Caco-2 (cell line): ENCODE data around the gene HNRNPCL4. TPM values are rescaled to one million over a fixed set of nuclear protein-coding genes. Genes with fewer than 3 reads are reported as not detected.
"Not testable (repeated sequence)": the region's sequence is repeated elsewhere in the genome, so short reads cannot be mapped to it uniquely, and the experiment has no call there.

Source experiments
- Bru-seq: library from RNA; stranded (reverse); fragments of 400-500 nt; gene quantifications from one replicate; lab custom pipeline; 2021; lab: Mats Ljungman, UMichigan
- BruChase-seq, 2 experiments: library from RNA; stranded (reverse); fragments of 400-500 nt; gene quantifications; one replicate each; lab custom pipeline; 2021; lab: Mats Ljungman, UMichigan
- BruUV-seq: library from RNA; stranded (reverse); fragments of 400-500 nt; replicated peaks from 2 replicates; lab custom pipeline; 2021; lab: Mats Ljungman, UMichigan
- CTCF ChIA-PET: fragments of 300-600 bp; sonication (Branson Sonifier 250); formaldehyde crosslinking; loops from one replicate; lab custom pipeline; 2022; ENCODE audit warnings: antibody characterized with exemption; lab: Charles Lee
- POLR2A ChIA-PET: fragments of 300-600 bp; sonication (Branson Sonifier 250); formaldehyde crosslinking; loops from one replicate; lab custom pipeline; 2022; ENCODE audit warnings: antibody characterized with exemption; lab: Charles Lee
- DNase-seq, 2 experiments: peaks; one replicate each; pipeline versions ENCODE4 v3.0.0 to v3.0.0-alpha.2; 2020 to 2022
- H3K27me3 ChIP-seq: replicated peaks from 2 replicates; pipeline ENCODE4 v1.6.0; 2011; ENCODE audit warnings: low read length; ENCODE audit not compliant: control insufficient read depth, insufficient read depth
- H3K36me3 ChIP-seq: 2 replicates; pipeline ENCODE4 v1.5.1; 2011; ENCODE audit warnings: low read length; ENCODE audit not compliant: control insufficient read depth, insufficient read depth
- H3K4me1 ChIP-seq: fragments of 250-450 bp; sonication (Bioruptor Pico); 2 replicates; pipeline ENCODE4 v1.5.1; 2020; ENCODE audit warnings: mild to moderate bottlenecking
- H3K4me3 ChIP-seq: 2 replicates; pipeline ENCODE4 v1.5.1; 2011; ENCODE audit warnings: low read depth, mild to moderate bottlenecking, control low read depth, low read length
- H3K9me3 ChIP-seq: fragments of 250-450 bp; sonication (Bioruptor Pico); 2 replicates; pipeline ENCODE4 v1.5.1; 2020; ENCODE audit warnings: mild to moderate bottlenecking, moderate library complexity
- H3K27ac Mint-ChIP-seq: one replicate; pipeline ENCODE4 v1.8.0; 2022; ENCODE audit warnings: mixed read lengths; ENCODE audit not compliant: unreplicated experiment
- H3K27me3 Mint-ChIP-seq: one replicate; pipeline ENCODE4 v1.8.0; 2022; ENCODE audit warnings: mixed read lengths; ENCODE audit not compliant: insufficient read depth, unreplicated experiment
- H3K36me3 Mint-ChIP-seq: one replicate; pipeline ENCODE4 v1.8.0; 2022; ENCODE audit warnings: mild to moderate bottlenecking, mixed read lengths; ENCODE audit not compliant: insufficient read depth, unreplicated experiment
- H3K4me1 Mint-ChIP-seq: one replicate; pipeline ENCODE4 v1.8.0; 2022; ENCODE audit warnings: low read depth, mixed read lengths; ENCODE audit not compliant: unreplicated experiment
- H3K4me3 Mint-ChIP-seq: one replicate; pipeline ENCODE4 v1.8.0; 2022; ENCODE audit warnings: mild to moderate bottlenecking, moderate library complexity, mixed read lengths; ENCODE audit not compliant: unreplicated experiment
- H3K9me3 Mint-ChIP-seq: one replicate; pipeline ENCODE4 v1.8.0; 2022; ENCODE audit warnings: mixed read lengths; ENCODE audit not compliant: unreplicated experiment
- intact Hi-C: fragments of 100-400 bp; cut with micrococcal nuclease; formaldehyde crosslinking; loops from one replicate; pipeline ENCODE4 v1.10.0; 2022; ENCODE audit not compliant: unreplicated experiment
- long read RNA-seq: library from polyadenylated mRNA; stranded (forward); transcript quantifications from one replicate; pipeline ENCODE4 v2.0.0, GENCODE V29; 2022
- total RNA-seq: library from RNA; stranded (reverse); gene quantifications from 2 replicates; pipeline ENCODE4 v1.2.3, GENCODE V29; 2022

HNRNPCL4 gene
- not detected in 2 replicates for total RNA-seq
- not detected for Bru-seq, nascent RNA
- not detected for BruChase-seq, experiment 1, labeled RNA remaining after a 2-hour chase
- not detected for BruChase-seq, experiment 2, labeled RNA remaining after a 6-hour chase
- long read RNA-seq, result 0 reads

DNA sequence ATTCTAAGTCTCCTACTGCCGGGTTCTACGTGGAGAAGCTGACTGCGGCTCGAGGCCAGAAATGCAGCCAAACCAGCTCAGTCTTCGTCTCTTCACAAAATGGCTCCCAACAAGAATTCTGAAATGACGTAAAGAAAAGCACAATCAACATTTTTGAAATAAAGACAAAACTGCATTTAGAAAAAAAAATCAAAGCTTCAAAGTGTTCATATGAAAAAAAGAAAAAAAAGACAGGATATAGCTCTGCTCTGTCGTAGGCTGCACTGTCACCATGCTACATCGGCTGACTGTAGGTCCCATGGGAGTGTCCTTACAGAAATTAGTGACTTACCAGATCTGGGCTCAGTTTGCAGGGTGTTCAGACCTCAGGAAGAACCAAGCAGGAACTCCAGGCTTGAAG is at the start of gene HNRNPCL4:
TSS of gene HNRNPCL4 (minus strand) at position 101 of the 400 bp plus-strand sequence. CDS start 164 bp downstream, outside the sequence.
- intact Hi-C loops, CTCF ChIA-PET, POLR2A ChIA-PET: not testable (repeated sequence)

DNA sequence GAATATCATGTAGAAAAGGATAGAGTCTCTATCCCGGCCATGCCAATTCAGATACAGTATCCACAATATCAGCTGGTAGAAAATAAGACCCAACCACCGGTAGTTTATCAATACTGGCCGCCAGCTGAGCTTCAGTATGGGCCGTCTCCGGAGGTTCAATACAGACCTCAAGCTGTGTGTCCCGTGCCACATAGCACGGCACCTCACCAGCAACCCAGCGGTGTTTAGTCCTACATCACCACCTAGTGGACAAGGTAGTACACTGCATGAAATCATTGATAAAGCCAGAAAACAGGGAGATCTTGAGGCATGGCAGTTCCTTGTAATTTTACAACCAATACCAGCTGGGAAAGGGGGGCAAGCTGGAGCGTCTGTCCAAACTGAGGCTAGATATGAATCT is 43.3 kb upstream of the HNRNPCL4 start:
- H3K27ac Mint-ChIP-seq, H3K4me3 Mint-ChIP-seq, H3K36me3 ChIP-seq, DNase-seq, H3K4me1 Mint-ChIP-seq, H3K9me3 Mint-ChIP-seq, H3K4me1 ChIP-seq, H3K27me3 ChIP-seq, CTCF ChIA-PET, H3K4me3 ChIP-seq, intact Hi-C loops, BruUV-seq, H3K9me3 ChIP-seq, H3K36me3 Mint-ChIP-seq, H3K27me3 Mint-ChIP-seq, POLR2A ChIA-PET: not testable (repeated sequence)

More for the DNA sequence above, at the start of gene HNRNPCL4:
- not testable (repeated sequence) for H3K36me3 Mint-ChIP-seq, H3K27me3 ChIP-seq, H3K4me3 ChIP-seq, H3K9me3 Mint-ChIP-seq, H3K4me1 Mint-ChIP-seq, H3K36me3 ChIP-seq, H3K27me3 Mint-ChIP-seq, H3K4me3 Mint-ChIP-seq, H3K27ac Mint-ChIP-seq, DNase-seq, H3K4me1 ChIP-seq, BruUV-seq, H3K9me3 ChIP-seq

DNA sequence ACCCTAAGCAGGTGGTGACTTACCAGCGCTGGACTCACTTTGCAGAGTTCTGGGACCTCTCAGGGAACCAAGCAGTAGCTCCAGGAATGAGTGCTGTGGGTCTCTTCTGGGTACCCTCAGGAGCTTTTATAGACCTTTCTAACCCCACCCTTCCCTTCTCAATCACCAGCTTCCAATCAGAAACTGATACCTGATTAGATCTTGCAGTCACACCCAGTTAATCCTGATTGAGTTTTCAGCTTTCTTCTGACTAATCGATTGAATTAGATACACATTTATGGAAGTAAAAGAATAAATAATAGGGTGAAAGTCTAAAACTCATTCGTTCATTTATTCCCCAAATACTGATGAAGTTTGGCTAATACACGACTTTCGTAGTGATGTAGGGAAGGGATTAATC is 35.9 kb upstream of the HNRNPCL4 start, which contains the start of gene PRAMEF13:
TSS of gene PRAMEF13 (minus strand) at position 101 of the 400 bp plus-strand sequence. CDS start 1,820 bp downstream, outside the sequence.
- CTCF ChIA-PET, H3K9me3 Mint-ChIP-seq, POLR2A ChIA-PET, H3K36me3 ChIP-seq, H3K27me3 ChIP-seq, H3K9me3 ChIP-seq, H3K4me3 Mint-ChIP-seq, H3K27ac Mint-ChIP-seq, H3K4me1 Mint-ChIP-seq, intact Hi-C loops, BruUV-seq, H3K36me3 Mint-ChIP-seq, DNase-seq, H3K27me3 Mint-ChIP-seq, H3K4me1 ChIP-seq, H3K4me3 ChIP-seq: not testable (repeated sequence)

DNA sequence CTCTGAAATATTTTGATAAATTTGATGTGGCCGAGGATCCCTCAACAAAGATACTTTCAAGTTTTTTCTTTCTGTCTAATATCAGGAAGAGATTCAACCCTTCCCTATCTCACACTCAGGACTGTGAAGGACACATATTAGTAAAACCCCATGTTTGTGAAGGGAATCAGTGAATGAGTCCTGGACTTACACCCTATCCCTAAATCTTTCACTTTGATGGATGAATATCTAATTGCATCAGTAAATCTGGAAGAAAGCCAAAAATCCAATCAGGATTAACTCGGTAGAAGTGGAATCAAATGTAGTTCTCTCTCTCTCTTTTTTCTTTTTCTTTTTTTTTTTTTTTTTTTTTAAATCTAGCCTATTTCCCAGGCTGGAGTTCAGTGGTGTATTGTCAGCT is 6.1 kb upstream of the HNRNPCL4 start, which contains the start of gene PRAMEF9:
TSS of gene PRAMEF9 (plus strand) at position 301 of the 400 bp plus-strand sequence. CDS start 3,433 bp downstream, outside the sequence.
- H3K27me3 Mint-ChIP-seq, intact Hi-C loops: not testable (repeated sequence)

DNA sequence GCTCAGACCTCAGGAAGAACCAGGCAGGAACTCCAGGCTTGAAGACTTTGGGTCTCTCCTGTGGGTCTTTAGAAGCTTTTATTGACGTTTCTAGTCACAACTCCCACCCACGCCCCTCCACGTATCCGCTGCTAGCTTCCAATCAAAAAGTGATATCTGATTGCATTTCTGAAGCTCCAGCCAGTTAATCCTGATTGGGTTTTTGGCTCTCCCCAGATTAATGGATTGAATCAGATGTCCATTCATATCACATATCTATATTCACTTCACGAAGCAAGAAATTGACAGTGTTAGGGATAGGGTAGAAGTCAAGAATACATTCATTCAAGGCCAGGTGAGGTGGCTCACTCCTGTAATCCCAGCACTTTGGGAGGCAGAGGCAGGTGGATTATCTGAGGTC is 9.5 kb downstream of the HNRNPCL4 start, which contains the start of gene PRAMEF26:
TSS of gene PRAMEF26 (minus strand) at position 101 of the 400 bp plus-strand sequence. CDS start 2,914 bp downstream, outside the sequence.
- H3K4me1 Mint-ChIP-seq, H3K4me1 ChIP-seq, POLR2A ChIA-PET, H3K36me3 ChIP-seq, H3K4me3 Mint-ChIP-seq, H3K27me3 ChIP-seq, H3K4me3 ChIP-seq, H3K9me3 Mint-ChIP-seq, CTCF ChIA-PET, intact Hi-C loops, H3K9me3 ChIP-seq, H3K27ac Mint-ChIP-seq, BruUV-seq, H3K36me3 Mint-ChIP-seq, DNase-seq, H3K27me3 Mint-ChIP-seq: not testable (repeated sequence)

More for the DNA sequence above, 6.1 kb upstream of the HNRNPCL4 start, which contains the start of gene PRAMEF9:
- BruUV-seq, DNase-seq, H3K4me1 ChIP-seq, CTCF ChIA-PET, H3K9me3 Mint-ChIP-seq, H3K4me3 Mint-ChIP-seq, H3K4me3 ChIP-seq, POLR2A ChIA-PET, H3K4me1 Mint-ChIP-seq, H3K27me3 ChIP-seq, H3K36me3 ChIP-seq, H3K27ac Mint-ChIP-seq, H3K36me3 Mint-ChIP-seq, H3K9me3 ChIP-seq: not testable (repeated sequence)

DNA sequence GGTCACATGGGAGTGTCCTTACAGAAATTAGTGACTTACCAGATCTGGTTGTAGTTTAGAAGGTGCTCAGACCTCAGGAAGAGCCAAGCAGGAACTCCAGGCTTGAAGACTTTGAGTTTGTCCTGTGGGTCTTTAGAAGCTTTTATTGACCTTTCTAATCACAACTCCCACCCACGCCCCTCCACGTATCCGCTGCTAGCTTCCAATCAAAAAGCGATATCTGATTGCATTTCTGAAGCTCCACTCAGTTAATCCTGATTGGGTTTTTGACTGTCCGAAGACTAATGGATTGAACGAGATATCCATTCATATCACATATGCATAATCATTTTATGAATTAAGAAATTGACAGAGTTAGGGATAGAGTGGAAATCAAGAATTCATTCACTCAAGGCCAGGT is 48.7 kb downstream of the HNRNPCL4 start, which contains the start of gene HNRNPCL2:
TSS of gene HNRNPCL2 (minus strand) at position 101 of the 400 bp plus-strand sequence. CDS start 454 bp downstream, outside the sequence.
- H3K4me3 Mint-ChIP-seq, H3K27me3 Mint-ChIP-seq, H3K27ac Mint-ChIP-seq, H3K9me3 ChIP-seq, H3K27me3 ChIP-seq, intact Hi-C loops, DNase-seq, H3K4me3 ChIP-seq, H3K36me3 ChIP-seq, POLR2A ChIA-PET, BruUV-seq, CTCF ChIA-PET, H3K36me3 Mint-ChIP-seq, H3K4me1 Mint-ChIP-seq, H3K9me3 Mint-ChIP-seq, H3K4me1 ChIP-seq: not testable (repeated sequence)
